Testis (tissue), 3 donors: ENCODE data around the gene CEP85L. TPM values are rescaled to one million over a fixed set of nuclear protein-coding genes. Genes with fewer than 3 reads are reported as not detected.

Source experiments
- DNase-seq: peaks from one replicate; pipeline ENCODE4 v3.0.0-alpha.2; 2019
- H3K27ac ChIP-seq, 2 donors: fragments of 200-600 bp; sonication (generic); one replicate each; pipeline ENCODE4 v1.5.1; 2019
- H3K27me3 ChIP-seq: fragments of 200-600 bp; sonication (generic); one replicate; pipeline ENCODE4 v1.5.1; 2019
- H3K36me3 ChIP-seq: fragments of 200-600 bp; sonication (generic); one replicate; pipeline ENCODE4 v1.5.1; 2017; ENCODE audit warnings: low read depth; ENCODE audit errors: missing control alignments
- H3K4me1 ChIP-seq: fragments of 200-600 bp; sonication (generic); one replicate; pipeline ENCODE4 v1.5.1; 2019
- H3K4me3 ChIP-seq, 2 donors: fragments of 200-600 bp; sonication (generic); one replicate each; pipeline ENCODE4 v1.5.1; 2017 to 2019
- H3K9me3 ChIP-seq: fragments of 200-600 bp; sonication (generic); one replicate; pipeline ENCODE4 v1.5.1; 2017
- CTCF ChIP-seq, 3 experiments: fragments of 450-650 bp in 2 of 3; fragments of 200-600 bp in 1 of 3; sonication (generic) in 1 of 3; IDR thresholded peaks; one replicate each; pipeline ENCODE4 v1.5.1; 2016 to 2019; ENCODE audit warnings: antibody characterized with exemption in 3 of 3, mild to moderate bottlenecking in 2 of 3, moderate library complexity in 1 of 3
- POLR2A ChIP-seq: fragments of 450-650 bp; IDR thresholded peaks from one replicate; pipeline ENCODE4 v1.6.1; 2017; ENCODE audit warnings: antibody characterized with exemption, mild to moderate bottlenecking, moderate library complexity
- WGBS, 2 donors: methylation state at CpG; one replicate each; pipeline ENCODE4 v1.1.5; 2018; 5-methylcytosine and 5-hydroxymethylcytosine counted together
- intact Hi-C: fragments of 100-400 bp; cut with DNase I; formaldehyde crosslinking; loops from one replicate; pipeline ENCODE4 v1.15.1; 2023; ENCODE audit warnings: low total_unique reads
- polyA plus RNA-seq: library from polyadenylated mRNA; stranded (reverse); fragments of 350-450 nt; fragmentation: Illumina TruSeq; extraction: RNeasy Lipid Tissue Mini Kit (QIAGEN cat#74804); gene quantifications from one replicate; pipeline ENCODE4 v1.2.3, GENCODE V29; 2014; ENCODE audit warnings: low read depth, low replicate concordance; ENCODE audit not compliant: insufficient read depth
- total RNA-seq, 2 donors: library from RNA; depleted of rRNA; stranded (reverse); fragments of >200 nt; gene quantifications; one replicate each; pipeline ENCODE4 v1.2.3, GENCODE V29; 2016

The CEP85L gene
- total and polyA plus RNA-seq, 3 donors from 2014 or later, result 63.7 to 80.7 (median 78.8) TPM

GRCh38 chr6:118598324-118598723 lies 53.1 kb downstream of the CEP85L start:
- no peak for DNase-seq
- TF ChIP-seq POLR2A, result no peak
- intact Hi-C loops, result no loop called here
- Histone ChIP-seq H3K4me1 (no peaks in the 10 kb centered on the region), H3K27me3 (no peaks in the 10 kb centered on the region), H3K36me3 (no peaks in the 10 kb centered on the region), H3K9me3 (no peaks in the 10 kb centered on the region), H3K4me3 (no peak overlapping the region), H3K27ac (no peak overlapping the region)
- 78 to 84% methylated on average over 2 of the region's 2 CpGs for whole genome bisulfite sequencing, 2 donors

DNA sequence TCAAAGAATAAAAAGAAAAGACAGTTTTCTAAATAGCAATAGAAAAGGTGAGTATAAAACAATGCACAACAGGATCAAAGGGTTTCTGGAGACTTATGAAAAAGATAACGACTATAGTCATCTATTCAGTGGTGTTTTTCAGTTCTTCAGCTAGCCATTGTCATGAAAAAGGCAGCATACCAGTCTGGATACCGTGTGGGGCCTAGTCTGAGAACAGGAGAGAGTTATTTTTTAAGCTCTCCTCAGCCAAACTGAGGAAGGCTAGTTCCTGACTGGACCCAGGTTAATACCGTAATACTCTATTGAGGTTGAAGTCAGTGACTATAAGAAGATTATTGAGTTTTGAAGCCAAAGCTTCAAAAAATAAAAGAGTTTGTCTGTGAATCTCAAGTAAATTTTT lies 53.8 kb downstream of the CEP85L start:
- Histone ChIP-seq H3K27me3 (no peaks in the 10 kb centered on the region), H3K4me1 (no peaks in the 10 kb centered on the region), H3K27ac (no peak overlapping the region), H3K4me3 (no peak overlapping the region), H3K36me3 (no peaks in the 10 kb centered on the region), H3K9me3 (no peaks in the 10 kb centered on the region)
- TF ChIP-seq CTCF (IDR thresholded peaks at IDR 0.05) (no peak), POLR2A (no peak)
- DNase-seq, result no peak
- intact Hi-C loops, result no loop called here
- WGBS, 2 donors, result 71 to 79% methylated on average over 3 of the region's 3 CpGs

- no peaks in the 10 kb centered on the region for H3K9me3 ChIP-seq
- DNase-seq, result no peak
- H3K36me3 ChIP-seq, result no peaks in the 10 kb centered on the region
- intact Hi-C loops, result no loop called here
- H3K4me3 ChIP-seq, result no peak overlapping the region
- H3K4me1 ChIP-seq, result no peaks in the 10 kb centered on the region
- no peak overlapping the region for H3K27ac ChIP-seq
- no peaks in the 10 kb centered on the region for H3K27me3 ChIP-seq
- no peak for TF ChIP-seq POLR2A
- 87 to 89% methylated on average over 5 of the region's 5 CpGs for WGBS, 2 donors
Measured at GRCh38 chr6:118596774-118597320, 54.5 kb downstream of the CEP85L start.

DNA sequence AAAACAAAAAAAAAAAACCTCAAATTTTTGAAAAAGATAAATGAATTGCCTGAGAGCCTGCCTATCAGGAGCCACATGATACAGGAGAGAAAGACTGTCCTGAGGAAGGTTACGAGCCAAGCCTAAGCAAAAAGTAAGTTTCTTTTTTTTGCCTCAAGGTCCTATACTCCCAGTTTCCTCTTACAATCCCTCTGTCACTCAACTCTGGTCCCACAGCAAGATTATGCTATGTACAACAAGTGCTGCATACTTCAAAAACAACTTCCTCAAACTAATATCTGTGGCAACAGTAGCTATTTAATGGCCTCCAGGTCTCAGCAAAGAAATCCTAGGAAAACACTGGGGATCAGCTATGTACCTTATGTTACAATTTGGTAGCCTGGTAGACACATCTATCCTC lies 56.5 kb downstream of the CEP85L start:
- 41 to 79% methylated on average over 1 of the region's 1 CpG for WGBS, 2 donors
- no peaks in the 10 kb centered on the region for H3K4me1 ChIP-seq
- no peaks in the 10 kb centered on the region for H3K9me3 ChIP-seq
- DNase-seq, result no peak
- intact Hi-C loops, result no loop called here
- TF ChIP-seq CTCF (IDR thresholded peaks at IDR 0.05), result no peak
- no peak for TF ChIP-seq POLR2A
- no peaks in the 10 kb centered on the region for H3K27me3 ChIP-seq
- no peak overlapping the region for H3K27ac ChIP-seq
- H3K4me3 ChIP-seq, result no peak overlapping the region
- H3K36me3 ChIP-seq, result no peaks in the 10 kb centered on the region

- Histone ChIP-seq H3K27me3 (no peaks in the 10 kb centered on the region), H3K36me3 (no peaks in the 10 kb centered on the region), H3K4me1 (no peaks in the 10 kb centered on the region), H3K4me3 (no peak overlapping the region), H3K9me3 (no peaks in the 10 kb centered on the region), H3K27ac (no peak overlapping the region)
- no peak for TF ChIP-seq CTCF (IDR thresholded peaks at IDR 0.05)
- TF ChIP-seq POLR2A, result no peak
- no peak for DNase-seq
- intact Hi-C loops, result no loop called here
- 61 to 68% methylated on average over 3 of the region's 3 CpGs for WGBS, 2 donors
Measured at GRCh38 chr6:118591897-118592296, 59.5 kb downstream of the CEP85L start.

DNA sequence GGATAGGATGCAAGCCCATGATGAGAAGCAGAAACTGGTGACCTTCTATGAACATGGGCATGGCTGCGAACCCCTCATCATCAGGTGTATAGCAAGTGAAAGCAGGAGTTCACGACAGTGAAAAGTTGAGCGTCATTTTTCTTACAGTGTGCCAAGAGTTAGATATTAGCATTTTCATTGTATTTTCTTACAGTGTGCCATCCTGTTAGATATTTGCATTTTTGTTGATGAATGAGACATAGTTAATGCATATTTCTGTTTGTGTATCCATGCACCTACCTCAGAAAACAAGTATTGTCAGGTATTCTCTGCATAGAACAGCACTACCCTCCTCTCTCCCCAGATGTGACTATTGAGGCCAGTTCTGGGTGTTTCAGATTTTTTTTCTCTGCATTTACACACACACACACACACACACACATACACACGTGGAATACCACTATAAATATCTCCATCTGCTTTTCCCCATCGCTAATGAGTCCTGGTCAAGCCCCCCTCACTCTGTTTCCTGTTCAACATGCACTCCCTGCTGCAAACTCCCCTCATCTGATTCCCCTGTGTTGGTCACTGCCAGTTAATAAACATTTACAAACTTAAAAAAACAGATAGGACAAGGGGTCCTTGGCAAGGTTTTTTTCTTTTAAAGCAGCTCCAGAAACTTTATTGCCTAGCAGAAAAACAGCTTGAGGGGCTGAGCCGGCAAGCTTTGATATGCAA lies 61.6 kb downstream of the CEP85L start:
- no peak overlapping the region for H3K4me3 ChIP-seq
- no peaks in the 10 kb centered on the region for H3K4me1 ChIP-seq
- DNase-seq, result no peak
- H3K27me3 ChIP-seq, result no peaks in the 10 kb centered on the region
- intact Hi-C loops, result no loop called here
- H3K9me3 ChIP-seq, result no peaks in the 10 kb centered on the region
- H3K36me3 ChIP-seq, result no peaks in the 10 kb centered on the region
- TF ChIP-seq CTCF (IDR thresholded peaks at IDR 0.05), result no peak
- no peak for TF ChIP-seq POLR2A
- whole genome bisulfite sequencing, 2 donors, result 45 to 53% methylated on average over 6 of the region's 6 CpGs
- H3K27ac ChIP-seq, result no peak overlapping the region
